ENCODE results near the gene PRELID3B. TPM values are rescaled to one million over a fixed set of nuclear protein-coding genes. Genes with fewer than 3 reads are reported as not detected.

Gene PRELID3B
- total and polyA plus RNA-seq, 10 of the 15 experiments (the other 5 are each of a cell fraction or from before 2014, with no cell fraction given) = 72.5 to 151 (median 124) TPM

GRCh38 chr20:59004763-59005522 lies 37.6 kb downstream of the PRELID3B start (continued):
- TF ChIP-seq CUX1 (IDR thresholded peaks at IDR 0.05; ENCODE audit: insufficient replicate concordance, low read depth, low read length) (no peak), ZNF217 (IDR thresholded peaks at IDR 0.05) (peak; percentile 82), SPI1 (IDR thresholded peaks at IDR 0.05; ENCODE audit: borderline replicate concordance, insufficient read depth, low read depth, low read length) (peak; percentile 93), E4F1 (IDR thresholded peaks at IDR 0.05; ENCODE audit: borderline replicate concordance, partially characterized antibody) (no peak), BACH1 (IDR thresholded peaks at IDR 0.05; ENCODE audit: borderline replicate concordance) (peak; percentile 1; the same call in 1 of the 2 replicates), FOXK2 (IDR thresholded peaks at IDR 0.05) (peak; percentile 44), IKZF1 (conservative IDR thresholded peaks at IDR 0.05) (peak; percentile 97), MYB (IDR thresholded peaks at IDR 0.05; ENCODE audit: borderline replicate concordance, low read depth, low read length) (no peak), NBN (IDR thresholded peaks at IDR 0.05) (peak; percentile 94)
- TF ChIP-seq, protein P1, sequence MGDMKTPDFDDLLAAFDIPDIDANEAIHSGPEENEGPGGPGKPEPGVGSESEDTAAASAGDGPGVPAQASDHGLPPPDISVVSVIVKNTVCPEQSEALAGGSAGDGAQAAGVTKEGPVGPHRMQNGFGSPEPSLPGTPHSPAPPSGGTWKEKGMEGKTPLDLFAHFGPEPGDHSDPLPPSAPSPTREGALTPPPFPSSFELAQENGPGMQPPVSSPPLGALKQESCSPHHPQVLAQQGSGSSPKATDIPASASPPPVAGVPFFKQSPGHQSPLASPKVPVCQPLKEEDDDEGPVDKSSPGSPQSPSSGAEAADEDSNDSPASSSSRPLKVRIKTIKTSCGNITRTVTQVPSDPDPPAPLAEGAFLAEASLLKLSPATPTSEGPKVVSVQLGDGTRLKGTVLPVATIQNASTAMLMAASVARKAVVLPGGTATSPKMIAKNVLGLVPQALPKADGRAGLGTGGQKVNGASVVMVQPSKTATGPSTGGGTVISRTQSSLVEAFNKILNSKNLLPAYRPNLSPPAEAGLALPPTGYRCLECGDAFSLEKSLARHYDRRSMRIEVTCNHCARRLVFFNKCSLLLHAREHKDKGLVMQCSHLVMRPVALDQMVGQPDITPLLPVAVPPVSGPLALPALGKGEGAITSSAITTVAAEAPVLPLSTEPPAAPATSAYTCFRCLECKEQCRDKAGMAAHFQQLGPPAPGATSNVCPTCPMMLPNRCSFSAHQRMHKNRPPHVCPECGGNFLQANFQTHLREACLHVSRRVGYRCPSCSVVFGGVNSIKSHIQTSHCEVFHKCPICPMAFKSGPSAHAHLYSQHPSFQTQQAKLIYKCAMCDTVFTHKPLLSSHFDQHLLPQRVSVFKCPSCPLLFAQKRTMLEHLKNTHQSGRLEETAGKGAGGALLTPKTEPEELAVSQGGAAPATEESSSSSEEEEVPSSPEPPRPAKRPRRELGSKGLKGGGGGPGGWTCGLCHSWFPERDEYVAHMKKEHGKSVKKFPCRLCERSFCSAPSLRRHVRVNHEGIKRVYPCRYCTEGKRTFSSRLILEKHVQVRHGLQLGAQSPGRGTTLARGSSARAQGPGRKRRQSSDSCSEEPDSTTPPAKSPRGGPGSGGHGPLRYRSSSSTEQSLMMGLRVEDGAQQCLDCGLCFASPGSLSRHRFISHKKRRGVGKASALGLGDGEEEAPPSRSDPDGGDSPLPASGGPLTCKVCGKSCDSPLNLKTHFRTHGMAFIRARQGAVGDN (IDR thresholded peaks at IDR 0.05) = no peak
- TF ChIP-seq, protein P2, sequence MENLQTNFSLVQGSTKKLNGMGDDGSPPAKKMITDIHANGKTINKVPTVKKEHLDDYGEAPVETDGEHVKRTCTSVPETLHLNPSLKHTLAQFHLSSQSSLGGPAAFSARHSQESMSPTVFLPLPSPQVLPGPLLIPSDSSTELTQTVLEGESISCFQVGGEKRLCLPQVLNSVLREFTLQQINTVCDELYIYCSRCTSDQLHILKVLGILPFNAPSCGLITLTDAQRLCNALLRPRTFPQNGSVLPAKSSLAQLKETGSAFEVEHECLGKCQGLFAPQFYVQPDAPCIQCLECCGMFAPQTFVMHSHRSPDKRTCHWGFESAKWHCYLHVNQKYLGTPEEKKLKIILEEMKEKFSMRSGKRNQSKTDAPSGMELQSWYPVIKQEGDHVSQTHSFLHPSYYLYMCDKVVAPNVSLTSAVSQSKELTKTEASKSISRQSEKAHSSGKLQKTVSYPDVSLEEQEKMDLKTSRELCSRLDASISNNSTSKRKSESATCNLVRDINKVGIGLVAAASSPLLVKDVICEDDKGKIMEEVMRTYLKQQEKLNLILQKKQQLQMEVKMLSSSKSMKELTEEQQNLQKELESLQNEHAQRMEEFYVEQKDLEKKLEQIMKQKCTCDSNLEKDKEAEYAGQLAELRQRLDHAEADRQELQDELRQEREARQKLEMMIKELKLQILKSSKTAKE (IDR thresholded peaks at IDR 0.05; ENCODE audit: low read depth, poor library complexity, severe bottlenecking) = peak; percentile 95
- TF ChIP-seq, protein P3, sequence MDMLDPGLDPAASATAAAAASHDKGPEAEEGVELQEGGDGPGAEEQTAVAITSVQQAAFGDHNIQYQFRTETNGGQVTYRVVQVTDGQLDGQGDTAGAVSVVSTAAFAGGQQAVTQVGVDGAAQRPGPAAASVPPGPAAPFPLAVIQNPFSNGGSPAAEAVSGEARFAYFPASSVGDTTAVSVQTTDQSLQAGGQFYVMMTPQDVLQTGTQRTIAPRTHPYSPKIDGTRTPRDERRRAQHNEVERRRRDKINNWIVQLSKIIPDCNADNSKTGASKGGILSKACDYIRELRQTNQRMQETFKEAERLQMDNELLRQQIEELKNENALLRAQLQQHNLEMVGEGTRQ (IDR thresholded peaks at IDR 0.05; ENCODE audit: borderline replicate concordance, low read depth, low read length) = peak; percentile 4; the same call in 1 of the 2 replicates
